Measurements from ENCODE around the gene ANKRD26.

ANKRD26 gene

GRCh38 chr10:27030060-27030459 is 70.2 kb downstream of the ANKRD26 start:
- Histone ChIP-seq H3K9me3 (ENCODE audit: control insufficient read depth, insufficient read depth, low read depth, low read length) (no peaks in the 10 kb centered on the region), H3K36me3 (ENCODE audit: control insufficient read depth in 2 of 2, insufficient read depth in 1 of 2, low read length in 2 of 2) (peaks cover 36 to 52% of the 10 kb centered on the region in 2 experiments), H3K4me3 (ENCODE audit: low read depth, low read length) (no peak overlapping the region), H3K4me1 (ENCODE audit: control insufficient read depth, insufficient read depth, low read length) (no peaks in the 10 kb centered on the region), H3K27ac (ENCODE audit: extremely low read depth, low read depth, low read length) (no peak overlapping the region)
- POLR2A ChIA-PET: no interaction called here
- CTCF ChIA-PET: no interaction called here
- TF ChIP-seq, protein P1, sequence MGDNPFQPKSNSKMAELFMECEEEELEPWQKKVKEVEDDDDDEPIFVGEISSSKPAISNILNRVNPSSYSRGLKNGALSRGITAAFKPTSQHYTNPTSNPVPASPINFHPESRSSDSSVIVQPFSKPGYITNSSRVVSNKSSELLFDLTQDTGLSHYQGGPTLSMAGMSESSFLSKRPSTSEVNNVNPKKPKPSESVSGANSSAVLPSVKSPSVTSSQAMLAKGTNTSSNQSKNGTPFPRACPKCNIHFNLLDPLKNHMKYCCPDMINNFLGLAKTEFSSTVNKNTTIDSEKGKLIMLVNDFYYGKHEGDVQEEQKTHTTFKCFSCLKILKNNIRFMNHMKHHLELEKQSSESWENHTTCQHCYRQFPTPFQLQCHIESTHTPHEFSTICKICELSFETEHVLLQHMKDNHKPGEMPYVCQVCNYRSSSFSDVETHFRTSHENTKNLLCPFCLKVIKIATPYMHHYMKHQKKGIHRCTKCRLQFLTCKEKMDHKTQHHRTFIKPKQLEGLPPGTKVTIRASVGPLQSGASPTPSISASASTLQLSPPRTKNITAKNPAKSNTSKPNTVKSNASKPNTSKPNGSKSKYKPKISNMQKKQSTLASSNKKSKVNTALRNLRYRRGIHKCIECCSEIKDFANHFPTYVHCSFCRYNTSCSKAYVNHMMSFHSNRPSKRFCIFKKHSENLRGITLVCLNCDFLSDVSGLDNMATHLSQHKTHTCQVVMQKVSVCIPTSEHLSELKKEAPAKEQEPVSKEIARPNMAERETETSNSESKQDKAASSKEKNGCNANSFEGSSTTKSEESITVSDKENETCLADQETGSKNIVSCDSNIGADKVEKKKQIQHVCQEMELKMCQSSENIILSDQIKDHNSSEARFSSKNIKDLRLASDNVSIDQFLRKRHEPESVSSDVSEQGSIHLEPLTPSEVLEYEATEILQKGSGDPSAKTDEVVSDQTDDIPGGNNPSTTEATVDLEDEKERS (tag by site-specific recombination; IDR thresholded peaks at IDR 0.05): no peak
- TF ChIP-seq ZNF704 (tag by site-specific recombination; IDR thresholded peaks at IDR 0.05) (no peak), ZNF555 (tag by site-specific recombination; conservative IDR thresholded peaks at IDR 0.05) (no peak), MZF1 (tag by site-specific recombination; IDR thresholded peaks at IDR 0.05; ENCODE audit: borderline replicate concordance) (no peak), ZNF518A (tag by site-specific recombination; conservative IDR thresholded peaks at IDR 0.05; ENCODE audit: low read depth) (no peak)

- no peak for TF ChIP-seq KLF17 (tag by site-specific recombination; IDR thresholded peaks at IDR 0.05)
- no peak for TF ChIP-seq ZNF19 (tag by site-specific recombination; IDR thresholded peaks at IDR 0.05; ENCODE audit: low read depth)
- no peak for TF ChIP-seq ZNF654 (tag by site-specific recombination; IDR thresholded peaks at IDR 0.05; ENCODE audit: low read depth)
- no peak for TF ChIP-seq ZNF112 (tag by site-specific recombination; IDR thresholded peaks at IDR 0.05)
- TF ChIP-seq ZNF707 (tag by site-specific recombination; IDR thresholded peaks at IDR 0.05): no peak
- TF ChIP-seq, protein P2, sequence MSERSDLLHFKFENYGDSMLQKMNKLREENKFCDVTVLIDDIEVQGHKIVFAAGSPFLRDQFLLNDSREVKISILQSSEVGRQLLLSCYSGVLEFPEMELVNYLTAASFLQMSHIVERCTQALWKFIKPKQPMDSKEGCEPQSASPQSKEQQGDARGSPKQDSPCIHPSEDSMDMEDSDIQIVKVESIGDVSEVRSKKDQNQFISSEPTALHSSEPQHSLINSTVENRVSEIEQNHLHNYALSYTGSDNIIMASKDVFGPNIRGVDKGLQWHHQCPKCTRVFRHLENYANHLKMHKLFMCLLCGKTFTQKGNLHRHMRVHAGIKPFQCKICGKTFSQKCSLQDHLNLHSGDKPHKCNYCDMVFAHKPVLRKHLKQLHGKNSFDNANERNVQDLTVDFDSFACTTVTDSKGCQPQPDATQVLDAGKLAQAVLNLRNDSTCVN (tag by site-specific recombination; optimal IDR thresholded peaks at IDR 0.05): no peak
- TF ChIP-seq MZF1 (tag by site-specific recombination; IDR thresholded peaks at IDR 0.05; ENCODE audit: borderline replicate concordance): no peak
- no peak for TF ChIP-seq ZNF138 (tag by site-specific recombination; IDR thresholded peaks at IDR 0.05; ENCODE audit: borderline replicate concordance)
- TF ChIP-seq ZNF658 (tag by site-specific recombination; IDR thresholded peaks at IDR 0.05): no peak
- no peak for TF ChIP-seq ZNF157 (tag by site-specific recombination; IDR thresholded peaks at IDR 0.05)
- no peak for TF ChIP-seq ZNF114 (tag by site-specific recombination; IDR thresholded peaks at IDR 0.05)
- no peak for TF ChIP-seq HOXC10 (CRISPR knock-in tag; IDR thresholded peaks at IDR 0.05)
- ChIA-PET CTCF (no interaction called here), POLR2A (no interaction called here)
- H3K4me1 ChIP-seq (ENCODE audit: control insufficient read depth, insufficient read depth, low read length): no peaks in the 10 kb centered on the region
- no peak overlapping the region for H3K27ac ChIP-seq (ENCODE audit: extremely low read depth, low read depth, low read length)
- no peaks in the 10 kb centered on the region for H3K9me3 ChIP-seq (ENCODE audit: control insufficient read depth, insufficient read depth, low read depth, low read length)
- H3K4me3 ChIP-seq (ENCODE audit: low read depth, low read length): no peak overlapping the region
- H3K36me3 ChIP-seq (ENCODE audit: control insufficient read depth in 2 of 2, insufficient read depth in 1 of 2, low read length in 2 of 2): peaks cover 29 to 44% of the 10 kb centered on the region in 2 experiments
Observed at GRCh38 chr10:27022048-27022447, 78.2 kb downstream of the ANKRD26 start.

All from HEK293 (cell line).